Mucosa of rectum (tissue), 2 donors: Measurements from ENCODE around the gene RPTOR.
"Not testable (repeated sequence)": the region's sequence is repeated elsewhere in the genome, so short reads cannot be mapped to it uniquely, and the experiment has no call there.

Source experiments
- H3K27ac ChIP-seq, 2 donors: one replicate each; pipeline ENCODE4 v1.7.0; 2013; ENCODE audit warnings: inconsistent platforms in 2 of 2, low read depth in 2 of 2, low read length in 2 of 2
- H3K27me3 ChIP-seq, 2 donors: one replicate each; pipeline ENCODE4 v1.7.0; 2013; ENCODE audit warnings: low read length in 2 of 2; ENCODE audit not compliant: control insufficient read depth in 2 of 2, insufficient read depth in 2 of 2
- H3K36me3 ChIP-seq, 2 donors: one replicate each; pipeline ENCODE4 v1.7.0; 2013; ENCODE audit warnings: low read length in 2 of 2; ENCODE audit not compliant: control insufficient read depth in 2 of 2, insufficient read depth in 2 of 2
- H3K4me1 ChIP-seq, 2 donors: one replicate each; pipeline ENCODE4 v1.7.0; 2013; ENCODE audit warnings: low read length in 2 of 2, mild to moderate bottlenecking in 1 of 2; ENCODE audit not compliant: control insufficient read depth in 2 of 2, insufficient read depth in 2 of 2
- H3K4me3 ChIP-seq, 2 donors: one replicate each; pipeline ENCODE4 v1.7.0; 2013; ENCODE audit warnings: low read length in 2 of 2
- H3K9ac ChIP-seq, 2 donors: one replicate each; pipeline ENCODE4 v1.7.0; 2013; ENCODE audit warnings: low read length in 2 of 2, low read depth in 1 of 2, mild to moderate bottlenecking in 1 of 2
- H3K9me3 ChIP-seq, 2 donors: one replicate each; pipeline ENCODE4 v1.7.0; 2013; ENCODE audit warnings: low read length in 2 of 2; ENCODE audit not compliant: control insufficient read depth in 2 of 2
- donor health status: healthy.
- donor health status: Normal muscosa, but diverticular disease.

The RPTOR gene

GRCh38 chr17:80691784-80692183, 147.1 kb downstream of the RPTOR start:
- H3K4me1 ChIP-seq, result no peaks in the 10 kb centered on the region
- no peak overlapping the region for H3K9ac ChIP-seq
- no peaks in the 10 kb centered on the region for H3K36me3 ChIP-seq
- no peak overlapping the region for H3K27ac ChIP-seq
- H3K4me3 ChIP-seq, result no peak overlapping the region
- H3K27me3 ChIP-seq, result no peaks in the 10 kb centered on the region
- H3K9me3 ChIP-seq, result no peaks in the 10 kb centered on the region

- no peak overlapping the region for H3K4me3 ChIP-seq
- H3K27ac ChIP-seq, result no peak overlapping the region
- H3K9me3 ChIP-seq, result no peaks in the 10 kb centered on the region
- H3K4me1 ChIP-seq, result no peaks in the 10 kb centered on the region
- no peak overlapping the region for H3K9ac ChIP-seq
- no peaks in the 10 kb centered on the region for H3K27me3 ChIP-seq
- no peaks in the 10 kb centered on the region for H3K36me3 ChIP-seq
Measured at GRCh38 chr17:80692931-80693467, 148.4 kb downstream of the RPTOR start.

GRCh38 chr17:80693511-80693910, 148.9 kb downstream of the RPTOR start:
- Histone ChIP-seq H3K27ac (no peak overlapping the region), H3K4me3 (no peak overlapping the region), H3K4me1 (no peaks in the 10 kb centered on the region), H3K36me3 (no peaks in the 10 kb centered on the region), H3K9ac (no peak overlapping the region), H3K9me3 (no peaks in the 10 kb centered on the region), H3K27me3 (no peaks in the 10 kb centered on the region)

- no peaks in the 10 kb centered on the region for H3K27me3 ChIP-seq
- H3K27ac ChIP-seq, result no peak overlapping the region
- H3K4me1 ChIP-seq, result no peaks in the 10 kb centered on the region
- no peaks in the 10 kb centered on the region for H3K9me3 ChIP-seq
- no peak overlapping the region for H3K9ac ChIP-seq
- H3K4me3 ChIP-seq, result no peak overlapping the region
- no peaks in the 10 kb centered on the region for H3K36me3 ChIP-seq
Measured at GRCh38 chr17:80694085-80694991, 149.7 kb downstream of the RPTOR start.

GRCh38 chr17:80694992-80695912, 150.6 kb downstream of the RPTOR start:
- Histone ChIP-seq H3K4me3 (no peak overlapping the region), H3K36me3 (no peaks in the 10 kb centered on the region), H3K27ac (no peak overlapping the region), H3K9ac (no peak overlapping the region), H3K9me3 (no peaks in the 10 kb centered on the region), H3K27me3 (no peaks in the 10 kb centered on the region), H3K4me1 (no peaks in the 10 kb centered on the region)

- no peaks in the 10 kb centered on the region for H3K4me1 ChIP-seq
- H3K4me3 ChIP-seq, result no peak overlapping the region
- no peaks in the 10 kb centered on the region for H3K9me3 ChIP-seq
- H3K27me3 ChIP-seq, result no peaks in the 10 kb centered on the region
- H3K9ac ChIP-seq, result no peak overlapping the region
- no peaks in the 10 kb centered on the region for H3K36me3 ChIP-seq
- H3K27ac ChIP-seq, result no peak overlapping the region
Measured at GRCh38 chr17:80695979-80696378, 151.3 kb downstream of the RPTOR start.

GRCh38 chr17:80696456-80696855, 151.8 kb downstream of the RPTOR start:
- no peaks in the 10 kb centered on the region for H3K36me3 ChIP-seq
- H3K9ac ChIP-seq, result no peak overlapping the region
- H3K4me3 ChIP-seq, result no peak overlapping the region
- H3K27me3 ChIP-seq, result no peaks in the 10 kb centered on the region
- H3K27ac ChIP-seq, result no peak overlapping the region
- no peaks in the 10 kb centered on the region for H3K4me1 ChIP-seq
- no peaks in the 10 kb centered on the region for H3K9me3 ChIP-seq

GRCh38 chr17:80696964-80697363, 152.3 kb downstream of the RPTOR start:
- Histone ChIP-seq H3K9ac (no peak overlapping the region), H3K4me3 (no peak overlapping the region), H3K27me3 (no peaks in the 10 kb centered on the region), H3K36me3 (no peaks in the 10 kb centered on the region), H3K27ac (no peak overlapping the region), H3K4me1 (no peaks in the 10 kb centered on the region), H3K9me3 (no peaks in the 10 kb centered on the region)

- no peaks in the 10 kb centered on the region for H3K4me1 ChIP-seq
- no peak overlapping the region for H3K27ac ChIP-seq
- no peaks in the 10 kb centered on the region for H3K27me3 ChIP-seq
- H3K4me3 ChIP-seq, result no peak overlapping the region
- H3K9me3 ChIP-seq, result no peaks in the 10 kb centered on the region
- H3K9ac ChIP-seq, result no peak overlapping the region
- H3K36me3 ChIP-seq, result no peaks in the 10 kb centered on the region
Measured at GRCh38 chr17:80698297-80698696, 153.7 kb downstream of the RPTOR start.

- not testable (repeated sequence) for H3K27me3 ChIP-seq, H3K27ac ChIP-seq, H3K9ac ChIP-seq, H3K36me3 ChIP-seq, H3K9me3 ChIP-seq, H3K4me3 ChIP-seq, H3K4me1 ChIP-seq
Measured at GRCh38 chr17:80699205-80699604, 154.6 kb downstream of the RPTOR start.
